Gastrocnemius medialis (tissue), 4 donors: ENCODE data around the gene CIAPIN1.

Experiments used
- CTCF ChIP-seq, 5 experiments: fragments of 450-650 bp in 3 of 5; fragments of 200-600 bp in 2 of 5; sonication (generic) in 2 of 5; IDR thresholded peaks in 4 of 5; conservative IDR thresholded peaks in 1 of 5; 1 replicate in 4 of 5; 2 replicates in 1 of 5; pipeline ENCODE4 v1.5.1; 2016 to 2019; ENCODE audit warnings: antibody characterized with exemption in 5 of 5, mild to moderate bottlenecking in 3 of 5, moderate library complexity in 3 of 5
- POLR2A ChIP-seq, 2 donors: fragments of 450-650 bp; IDR thresholded peaks; one replicate each; pipeline ENCODE4 v1.6.1; 2017; ENCODE audit warnings: antibody characterized with exemption in 2 of 2, mild to moderate bottlenecking in 2 of 2, moderate library complexity in 2 of 2

- no peak for TF ChIP-seq CTCF (IDR thresholded peaks at IDR 0.05 in 4 of 5, conservative IDR thresholded peaks at IDR 0.05 in 1 of 5)
- no peak for TF ChIP-seq POLR2A (IDR thresholded peaks at IDR 0.05)
Measured at GRCh38 chr16:57412584-57412983, 34.6 kb downstream of the CIAPIN1 start.
